Activated CD8-positive, alpha-beta memory T cell treated with anti-CD3 and anti-CD28 coated beads, Interleukin-2, amount 50 U/mL, for 24 hours (primary cell): ENCODE data around the gene NRF1.
"Not testable (repeated sequence)": the region's sequence is repeated elsewhere in the genome, so short reads cannot be mapped to it uniquely, and the experiment has no call there.

Experiments
- DNase-seq: peaks from one replicate; pipeline ENCODE4 v3.0.0-alpha.2; 2020; ENCODE audit errors: extremely low read depth

The NRF1 gene

DNA sequence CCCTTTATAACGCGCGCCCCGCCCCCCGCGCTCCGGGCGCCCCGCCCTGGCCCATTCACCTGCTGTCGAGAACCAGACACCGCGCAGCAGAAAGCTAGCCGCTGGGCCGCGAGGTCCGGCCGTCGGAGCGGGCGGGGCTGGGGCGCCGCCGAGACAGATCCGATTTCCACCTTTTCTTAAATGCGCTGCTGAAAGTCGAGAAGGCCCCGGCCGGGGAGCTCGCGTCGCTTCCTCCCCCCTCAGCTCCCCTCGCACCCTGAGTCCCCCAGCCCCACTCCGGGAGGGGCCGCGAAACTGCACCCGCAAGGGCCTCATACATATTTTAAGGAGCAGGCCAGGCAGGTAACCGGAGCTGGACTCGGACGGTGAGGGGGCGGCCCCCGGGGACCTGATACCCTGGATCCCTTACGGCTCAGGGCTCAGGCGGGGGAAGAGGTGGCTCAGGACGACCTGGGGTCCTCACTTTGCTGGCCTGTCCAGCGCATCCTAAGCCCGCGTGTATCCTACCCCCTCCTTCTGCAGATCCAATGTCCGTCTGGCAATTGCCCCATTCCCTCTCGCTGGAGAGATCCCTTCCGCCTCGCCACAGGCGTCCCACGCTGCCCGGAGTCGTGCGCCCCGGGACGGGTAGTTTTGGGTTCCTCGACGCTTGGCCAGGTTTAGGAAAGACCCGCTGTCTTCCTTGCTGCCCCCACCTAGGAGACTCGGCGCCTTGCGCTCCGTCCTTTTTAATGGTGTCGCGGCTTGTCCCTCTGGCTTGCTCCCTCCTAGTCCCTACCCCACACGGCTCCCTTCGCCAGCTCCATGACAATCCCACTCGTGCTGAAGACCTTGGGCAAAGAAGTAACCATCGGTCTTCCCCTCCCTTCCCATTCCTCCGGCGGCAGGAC is 170.7 kb downstream of the NRF1 start:
- DNase-seq, result no peak

DNA sequence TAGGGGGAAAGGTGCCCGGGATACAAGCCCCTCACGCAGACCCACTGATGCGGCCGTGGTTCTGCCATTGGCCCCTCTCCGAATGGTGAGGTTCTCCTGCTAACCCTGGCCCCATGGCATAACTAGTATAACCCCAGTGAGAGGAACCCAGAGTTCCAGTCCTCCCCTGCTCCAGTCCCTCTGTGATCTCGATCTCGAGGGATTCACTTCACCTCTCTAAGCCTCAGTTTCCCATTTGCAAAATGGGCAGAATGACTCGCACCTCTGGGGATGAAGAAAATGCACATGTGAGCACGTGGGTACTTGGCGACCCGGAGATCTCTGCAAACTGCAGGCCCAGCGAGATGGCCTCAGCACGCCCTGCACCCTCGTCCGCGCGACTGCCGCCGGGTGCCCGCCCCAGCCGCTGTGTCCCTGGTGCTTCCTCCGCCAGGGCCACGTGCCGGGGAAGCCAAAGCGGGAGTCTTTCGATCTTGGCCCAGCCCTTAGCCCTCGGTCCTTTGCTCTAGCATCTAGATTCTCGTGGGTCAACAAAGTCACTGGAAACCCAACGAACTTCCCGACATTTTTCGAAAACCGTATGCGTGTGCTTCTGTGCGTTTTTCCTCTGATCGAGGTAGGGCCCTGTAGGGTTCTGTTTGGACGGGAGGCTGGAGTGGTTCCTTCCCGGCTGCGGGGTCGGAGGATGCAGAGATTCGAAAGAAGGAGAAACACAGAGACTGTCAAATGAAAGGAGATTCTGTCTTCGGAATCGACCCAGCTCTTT is 171.5 kb downstream of the NRF1 start:
- DNase-seq, result no peak

DNA sequence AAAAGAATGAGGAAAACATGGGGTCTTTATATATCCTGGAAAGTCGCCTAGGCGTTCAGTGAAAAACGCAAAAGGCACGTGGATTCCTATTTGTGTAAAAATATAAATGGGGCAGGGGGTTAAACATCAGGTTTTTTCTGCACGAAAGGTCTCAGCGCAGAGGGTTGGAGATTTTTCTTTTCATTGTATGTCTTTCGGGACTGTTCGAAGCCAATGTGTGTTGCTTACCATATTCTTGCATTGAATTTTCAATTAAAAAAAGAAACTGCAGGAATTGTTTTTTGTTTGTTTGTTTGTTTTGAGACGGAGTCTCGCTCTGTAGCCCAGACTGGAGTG is 172.0 kb downstream of the NRF1 start:
- DNase-seq, result no peak

DNA sequence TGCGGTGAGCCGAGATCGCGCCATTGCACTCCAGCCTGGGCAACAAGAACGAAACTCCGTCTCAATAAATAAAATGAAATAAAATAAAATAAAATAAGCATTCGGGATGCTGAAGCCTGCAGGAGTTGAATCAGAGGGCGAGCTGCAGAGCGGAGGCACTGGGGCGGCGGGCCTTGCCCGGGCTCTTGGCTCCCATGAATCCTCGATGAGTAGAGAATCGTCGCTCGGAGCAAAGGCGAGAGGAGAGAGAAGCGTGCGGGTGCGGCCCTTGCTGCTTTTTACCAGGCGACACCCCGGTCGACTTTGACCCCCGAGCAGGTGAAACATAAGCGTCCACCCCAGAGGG is 172.9 kb downstream of the NRF1 start:
- no peak for DNase-seq

DNA sequence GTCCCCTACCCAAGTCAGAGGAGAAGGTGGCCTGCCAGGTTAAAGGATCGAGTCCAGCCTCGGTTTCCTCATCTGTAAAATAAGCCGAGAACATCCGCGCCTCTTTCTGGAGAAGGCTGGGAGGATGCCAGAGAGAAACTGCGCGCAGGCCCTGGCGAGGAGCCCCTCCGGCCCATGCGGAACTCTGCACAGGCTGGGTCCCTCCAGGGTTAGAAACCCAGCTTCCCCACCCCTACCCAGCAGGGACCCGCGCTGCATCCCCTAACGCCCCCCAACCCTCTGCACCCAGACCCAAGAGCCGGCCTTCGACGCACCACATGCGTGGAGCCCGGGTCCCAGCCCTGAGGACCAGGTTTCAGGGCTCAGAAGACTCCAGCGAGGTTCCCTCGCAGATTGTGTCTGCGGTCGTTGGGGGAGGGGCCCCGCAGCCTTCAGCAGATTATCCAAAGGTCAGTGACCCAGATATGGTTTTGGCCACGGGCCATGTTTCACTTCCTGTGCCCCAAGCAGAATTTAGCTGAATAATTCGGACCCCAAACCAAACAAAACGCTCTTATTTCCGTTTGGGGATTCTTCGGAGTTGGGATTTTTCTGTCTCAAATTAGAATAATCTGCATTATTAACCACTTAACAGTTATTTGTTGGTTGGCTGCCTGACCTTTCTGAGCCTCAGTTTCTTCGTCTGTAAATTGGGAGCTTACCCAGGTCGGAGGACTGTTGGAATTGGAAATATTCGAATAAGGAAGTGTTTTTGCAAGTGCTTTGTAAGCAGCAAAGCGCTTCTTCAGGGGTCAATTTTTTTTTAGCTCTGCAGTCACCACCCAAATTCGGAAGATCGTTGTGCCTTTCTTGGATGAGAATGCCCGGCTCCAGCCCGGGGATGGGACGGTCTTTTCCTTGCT is 173.5 kb downstream of the NRF1 start:
- DNase-seq, result no peak

DNA sequence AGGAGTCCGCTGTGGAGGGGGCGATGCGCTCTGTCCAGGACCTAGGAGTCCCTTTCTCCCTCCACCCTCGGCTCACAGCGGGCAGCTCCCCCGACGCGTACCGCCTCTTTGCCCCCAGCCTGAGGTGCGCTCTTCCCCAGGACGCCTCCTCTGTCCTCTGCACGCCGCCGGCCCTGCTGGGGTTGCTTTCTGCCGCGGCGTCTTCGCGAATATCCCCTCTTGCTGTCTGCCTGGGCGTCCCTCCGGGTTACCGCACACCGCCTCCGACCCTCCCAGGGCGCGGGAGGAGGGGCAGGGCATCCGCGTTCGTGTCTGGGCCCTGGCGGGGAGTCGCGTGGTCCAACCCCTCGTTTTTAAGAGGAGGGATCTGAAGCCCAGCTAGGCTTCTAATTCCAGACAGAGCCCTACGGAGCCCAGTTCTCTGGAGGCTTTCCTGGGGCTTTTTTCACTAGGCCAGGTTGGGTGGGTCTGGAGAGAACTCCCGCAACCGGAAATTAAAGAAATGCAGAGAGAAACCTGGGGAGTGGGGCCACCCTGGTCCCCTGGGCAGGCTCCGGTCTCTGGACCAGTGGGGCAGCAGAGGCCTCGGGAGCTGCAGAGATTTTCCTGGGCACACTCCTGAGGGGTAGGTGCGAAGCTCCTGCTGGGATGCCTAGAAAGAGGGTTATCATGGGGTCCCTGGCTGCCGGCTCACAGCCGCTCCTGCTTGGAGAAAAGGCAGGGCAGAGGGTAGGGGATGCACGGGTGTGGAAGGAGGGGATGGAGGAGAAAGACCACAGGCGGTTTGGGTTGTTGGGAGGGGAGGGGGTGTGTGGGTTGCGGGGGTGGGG is 174.4 kb downstream of the NRF1 start:
- DNase-seq, result no peak

DNA sequence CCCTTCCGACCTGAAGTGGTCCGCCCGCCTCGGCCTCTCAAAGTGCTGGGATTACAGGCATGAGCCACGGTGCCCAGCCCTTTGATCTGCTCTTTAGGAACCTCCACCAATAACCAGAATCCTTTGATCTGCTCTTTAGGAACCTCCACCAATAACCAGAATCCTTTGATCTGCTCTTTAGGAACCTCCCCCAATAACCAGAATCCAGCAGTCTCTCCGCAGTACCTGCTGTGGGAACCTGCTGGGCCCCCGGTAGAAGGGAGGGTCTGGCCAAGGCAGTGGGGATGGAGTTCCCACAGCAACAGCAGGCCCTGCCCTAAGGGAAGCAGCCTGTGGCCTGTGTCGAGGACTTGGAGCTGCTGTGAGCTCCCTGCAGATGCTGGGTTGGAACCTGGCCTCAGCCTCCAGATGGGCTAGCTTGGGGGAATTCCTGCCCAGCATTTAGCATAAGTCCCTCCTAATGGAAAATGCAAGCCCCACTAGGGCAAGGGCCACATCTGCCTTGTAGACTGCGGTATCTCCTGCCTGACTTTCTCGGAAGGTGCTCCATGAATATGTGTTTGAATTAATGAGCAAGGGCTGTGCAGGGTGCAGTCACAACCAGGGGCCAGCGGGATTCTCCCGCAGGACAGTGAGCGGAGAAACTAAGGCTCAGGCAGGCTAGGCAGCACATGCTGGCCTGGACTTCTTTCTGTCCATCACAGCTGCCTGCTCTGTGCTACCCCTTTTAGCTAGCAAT is 175.5 kb downstream of the NRF1 start:
- no peak for DNase-seq

DNA sequence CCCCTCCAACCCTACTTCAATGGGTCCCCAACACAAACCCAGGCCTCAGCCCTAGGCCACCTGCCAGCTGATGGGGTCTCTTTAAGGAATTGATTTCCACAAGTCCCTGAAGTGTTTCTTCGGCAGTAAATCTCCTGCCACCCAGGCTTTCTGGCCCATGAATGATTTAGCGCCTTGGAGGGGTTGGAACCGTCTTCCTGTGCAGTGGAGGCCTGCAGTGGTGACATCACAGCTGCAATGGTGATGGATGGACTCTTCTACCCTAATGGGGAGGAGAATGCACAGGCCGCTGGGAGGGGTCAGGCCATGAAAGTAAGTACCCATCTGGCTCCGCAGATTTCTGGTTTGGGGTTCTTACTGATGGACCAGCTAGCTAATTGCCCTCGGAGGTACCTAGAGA is 177.5 kb downstream of the NRF1 start:
- DNase-seq, result no peak

DNA sequence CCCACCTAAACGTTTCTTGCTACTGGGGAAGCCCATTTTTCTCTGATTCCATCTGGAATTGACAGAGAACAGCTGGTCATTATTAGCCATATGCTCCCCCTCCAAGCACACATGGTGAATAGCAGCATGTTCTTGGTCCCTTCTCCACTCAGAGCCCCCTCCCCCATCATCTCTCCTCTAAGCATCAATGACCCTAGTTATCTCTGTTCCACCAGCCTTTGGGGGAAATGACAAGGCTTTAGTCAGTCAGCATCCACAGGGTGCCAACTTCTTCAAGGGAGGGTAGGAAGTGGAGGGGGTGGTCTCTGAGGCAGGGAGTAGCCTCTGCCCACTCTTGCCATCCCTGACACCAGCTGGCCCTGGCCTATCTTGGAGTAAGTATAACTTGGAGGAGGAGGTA is 178.1 kb downstream of the NRF1 start:
- DNase-seq, result no peak

DNA sequence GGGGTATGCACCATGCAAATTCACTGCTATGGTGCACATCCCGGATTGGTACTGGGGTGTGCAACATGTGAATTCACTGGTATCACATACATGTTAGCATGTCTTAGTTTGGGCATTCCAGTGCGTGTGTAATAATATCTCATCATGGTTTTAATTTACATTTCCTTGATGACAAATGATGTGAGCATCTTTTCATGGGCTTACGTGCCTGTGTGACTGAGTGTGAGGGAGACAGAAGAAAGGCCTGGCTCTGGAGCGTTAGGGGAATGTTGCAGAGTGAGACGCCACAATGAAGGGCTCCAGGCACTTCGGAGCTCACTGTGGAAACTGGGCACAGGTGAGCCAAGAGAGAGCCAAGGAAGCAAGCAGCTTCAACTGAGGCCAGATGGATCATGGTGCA is 178.6 kb downstream of the NRF1 start:
- no peak for DNase-seq

DNA sequence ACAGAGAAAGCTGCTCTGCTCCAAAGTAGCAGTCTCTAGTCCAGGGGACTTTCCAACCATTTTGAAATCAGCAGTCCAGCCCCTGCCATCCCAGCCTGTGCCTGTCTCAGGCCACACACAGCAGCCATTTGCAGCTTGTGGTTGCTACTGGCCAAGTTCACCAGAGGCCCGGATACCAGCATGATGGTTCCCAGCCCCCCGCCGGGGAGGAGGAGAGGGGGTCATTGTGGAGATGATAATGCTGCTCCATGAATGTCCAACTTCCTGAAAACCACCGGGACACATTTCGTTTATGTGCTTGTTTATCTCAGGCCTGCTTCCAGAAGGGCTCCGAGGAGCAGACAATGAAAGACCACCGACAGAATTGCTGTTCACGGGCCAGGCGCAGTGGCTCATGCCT is 181.2 kb downstream of the NRF1 start:
- DNase-seq, result no peak

DNA sequence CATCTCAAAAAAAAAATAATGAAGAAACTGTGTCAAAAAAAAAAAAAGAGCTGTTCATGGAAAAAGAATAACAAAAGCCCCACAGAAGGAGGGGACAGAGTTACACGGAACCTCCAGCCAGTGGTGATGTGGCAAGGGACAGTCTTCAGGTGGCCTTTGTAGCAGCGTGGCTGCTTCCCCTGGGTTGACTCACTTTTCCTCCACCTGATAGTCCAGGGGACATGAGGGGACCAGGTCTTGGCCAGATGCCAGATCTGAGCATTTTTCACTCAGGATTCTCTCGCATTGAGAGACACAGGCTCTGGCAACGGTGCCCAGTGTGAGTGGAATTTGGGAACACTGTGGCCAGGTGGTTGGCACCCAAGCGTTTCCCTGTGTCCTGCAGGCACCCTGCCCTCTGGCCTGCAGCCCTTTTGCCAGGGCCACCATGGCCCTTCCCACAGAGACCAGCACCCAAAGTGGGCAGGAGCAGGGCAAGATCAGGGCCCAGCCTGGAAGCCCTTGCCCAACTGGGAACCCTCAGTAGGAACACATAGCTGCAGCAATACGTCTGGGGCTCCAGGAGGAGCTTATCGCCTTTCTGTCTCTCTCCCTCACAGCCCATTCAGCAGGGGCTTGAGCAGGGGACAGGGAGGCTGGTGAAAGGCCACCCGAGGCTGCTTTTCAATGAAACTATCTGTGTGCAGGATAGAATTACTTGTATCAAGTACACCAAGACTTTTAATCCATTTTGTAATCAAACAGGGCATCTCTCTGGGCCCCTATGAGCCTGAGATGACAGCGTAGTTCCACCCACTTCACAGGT is 182.2 kb downstream of the NRF1 start:
- no peak for DNase-seq

DNA sequence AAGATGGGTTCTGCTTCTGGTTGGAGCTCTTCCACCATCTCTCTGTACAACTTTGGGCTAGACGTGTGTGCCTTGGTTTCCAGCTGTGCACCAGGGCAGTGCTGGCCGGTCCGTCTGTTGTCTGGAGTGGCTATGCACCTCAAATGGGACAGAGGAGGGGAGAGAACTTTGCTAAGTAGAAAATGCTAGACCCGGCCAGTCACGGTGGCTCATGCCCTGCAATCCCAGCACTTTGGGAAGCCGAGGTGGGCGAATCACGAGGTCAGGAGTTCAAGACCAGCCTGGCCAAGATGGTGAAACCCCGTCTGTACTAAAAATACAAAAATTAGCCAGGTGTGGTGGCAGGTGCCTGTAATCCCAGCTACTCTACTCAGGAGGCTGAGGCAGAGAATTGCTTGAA is 182.9 kb downstream of the NRF1 start:
- not testable (repeated sequence) for DNase-seq

DNA sequence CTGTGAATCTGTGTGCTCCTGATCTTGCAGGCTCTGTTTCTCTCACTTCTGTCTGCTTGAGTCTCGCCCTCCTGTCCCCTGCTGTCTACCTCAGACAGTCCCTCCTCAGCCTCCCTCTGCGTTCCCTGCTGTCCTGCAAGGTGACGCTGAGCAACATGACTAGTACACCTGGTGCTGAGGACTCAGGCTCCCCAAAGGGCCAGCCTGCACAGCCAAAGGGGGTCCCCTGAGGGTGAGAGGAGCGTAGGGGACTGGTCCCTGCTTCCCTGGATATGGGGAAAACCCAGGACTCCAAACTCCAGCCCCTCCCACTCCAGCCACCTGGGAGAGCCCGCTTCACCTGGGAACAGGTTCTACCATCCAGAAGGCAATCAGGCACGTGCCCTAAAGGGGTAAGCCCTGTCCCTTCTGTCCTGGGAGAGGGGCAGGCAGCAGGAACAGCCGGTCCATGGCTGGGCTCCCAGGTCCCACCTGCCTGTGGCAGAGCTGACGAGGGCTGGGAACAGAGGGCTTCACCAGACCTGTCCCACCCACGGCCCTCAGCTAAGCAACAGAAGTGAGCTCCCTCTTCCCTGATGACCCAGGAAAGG is 184.8 kb downstream of the NRF1 start:
- DNase-seq, result no peak

DNA sequence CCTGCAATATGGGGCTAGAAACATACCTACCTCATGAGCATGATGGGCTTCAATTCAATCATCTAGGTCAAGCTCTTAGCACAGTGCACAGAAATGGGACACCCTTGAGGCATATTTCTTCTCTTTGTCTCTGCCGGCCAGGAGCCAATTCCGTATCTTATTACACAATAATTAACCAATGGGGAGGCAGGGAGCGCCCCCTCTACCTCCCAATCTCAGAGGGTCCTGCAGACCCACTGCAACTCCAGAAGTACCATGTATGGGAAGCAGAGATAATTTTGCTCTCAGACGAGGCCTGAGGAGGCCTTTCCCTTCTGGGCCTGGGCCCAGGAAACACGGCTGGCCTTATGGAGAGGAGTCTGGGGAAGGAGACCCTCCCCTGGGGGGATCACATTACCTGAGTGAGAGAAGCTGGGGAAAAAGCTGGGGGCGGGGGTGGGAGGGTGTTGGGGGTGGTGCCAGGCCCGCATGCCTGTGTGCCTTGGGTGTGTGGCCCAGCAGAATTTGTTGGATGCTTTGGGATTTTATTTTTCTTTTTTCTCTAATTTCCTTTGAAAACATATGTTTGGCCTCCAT is 185.8 kb downstream of the NRF1 start:
- no peak for DNase-seq

DNA sequence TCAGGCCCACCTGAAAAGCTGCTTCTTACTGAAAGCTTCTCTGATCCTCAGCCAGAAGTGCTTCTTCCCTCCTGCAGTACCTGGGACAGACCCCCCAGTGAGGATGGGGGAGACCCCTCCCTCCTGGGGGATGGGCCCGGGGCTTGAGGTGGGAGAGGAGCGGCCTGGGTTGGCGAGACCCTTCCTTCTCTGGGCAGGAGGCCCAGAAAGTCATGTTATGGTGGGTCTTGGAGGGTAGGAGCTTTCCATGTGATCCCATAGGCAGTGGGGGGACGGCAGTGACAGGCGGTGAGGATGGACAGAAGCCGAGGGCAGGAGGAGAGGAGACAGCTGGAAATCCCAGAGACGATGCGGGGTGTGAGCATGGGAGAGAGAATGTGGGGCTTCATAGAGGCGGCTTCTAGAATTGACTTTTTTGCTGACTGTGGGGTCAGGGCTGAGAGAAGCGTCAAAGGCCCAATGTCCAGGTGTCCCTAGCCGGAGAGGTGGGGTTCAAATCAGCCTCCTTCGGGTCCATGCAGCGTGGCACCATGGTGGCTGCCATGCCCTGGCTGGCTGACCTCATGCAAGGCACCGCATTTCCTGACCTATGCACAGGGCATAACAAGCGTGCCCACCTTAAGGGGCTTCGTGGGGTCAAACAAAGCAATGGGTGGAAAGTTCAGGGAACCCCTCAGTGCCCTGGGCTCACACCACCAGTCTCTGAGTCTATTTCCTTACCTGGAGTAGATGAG is 187.3 kb downstream of the NRF1 start:
- no peak for DNase-seq

DNA sequence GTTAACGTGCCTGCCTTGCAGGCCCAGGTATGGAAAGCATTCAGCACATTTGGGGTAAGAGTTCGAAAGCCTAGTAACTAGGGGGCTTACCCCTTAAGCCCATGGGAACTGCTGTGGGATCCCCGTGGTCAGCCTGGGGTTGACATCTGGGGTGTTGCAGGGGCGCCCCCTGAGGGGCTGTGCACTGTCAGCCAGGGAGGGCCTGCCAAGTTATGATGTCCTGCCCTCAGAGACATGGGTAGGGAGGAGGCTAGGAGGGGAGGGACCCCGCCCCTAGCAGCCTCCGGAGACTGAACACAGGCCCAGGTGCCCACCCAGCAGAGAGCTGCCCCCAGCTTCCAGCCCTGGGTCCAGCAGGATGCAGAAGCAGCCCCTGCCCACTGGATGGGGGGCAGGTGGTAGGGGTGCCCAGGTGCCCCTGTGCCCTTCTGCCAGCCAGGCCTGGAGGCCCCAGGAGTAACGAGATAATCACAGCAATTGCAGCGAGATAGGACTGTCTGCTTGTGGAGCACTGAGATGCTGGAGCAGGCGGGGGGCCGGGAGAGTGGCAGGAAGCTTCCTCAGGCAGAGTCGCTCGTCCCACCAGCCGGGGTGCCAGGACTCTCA is 187.9 kb downstream of the NRF1 start:
- DNase-seq, result no peak

DNA sequence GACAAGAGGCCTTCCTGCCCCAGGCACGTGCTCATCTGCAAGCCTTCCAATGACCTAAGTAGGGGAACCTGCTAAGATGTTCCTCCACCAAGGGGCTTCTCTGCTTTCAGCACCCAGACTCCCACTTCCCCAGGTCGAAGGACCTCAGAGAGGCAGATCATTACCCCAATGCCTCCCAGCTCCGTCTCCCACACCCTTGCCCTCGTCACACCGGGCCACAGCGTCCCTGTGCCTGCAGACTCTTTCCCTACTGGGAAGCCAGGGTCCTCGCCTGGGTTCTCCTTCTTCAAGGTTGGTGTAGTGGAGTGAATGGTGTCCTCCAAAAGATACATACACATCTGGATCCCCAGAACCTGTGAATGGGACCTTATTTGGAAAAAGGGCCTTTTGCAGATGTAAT is 189.4 kb downstream of the NRF1 start:
- no peak for DNase-seq
